Adipocyte (in vitro differentiated cells): ENCODE results near the gene PPM1J.
"Not testable (repeated sequence)": the region's sequence is repeated elsewhere in the genome, so short reads cannot be mapped to it uniquely, and the experiment has no call there.

Source experiments
- DNase-seq: peaks from one replicate; pipeline ENCODE4 v3.0.0-alpha.2; 2015; ENCODE audit warnings: low read depth
- H3K27me3 ChIP-seq: replicated peaks from 2 replicates; pipeline ENCODE4 v1.7.0; 2013; ENCODE audit warnings: mild to moderate bottlenecking, low read length, moderate library complexity; ENCODE audit not compliant: control insufficient read depth, insufficient read depth
- H3K36me3 ChIP-seq: 2 replicates; pipeline ENCODE4 v1.7.0; 2013; ENCODE audit warnings: low read length, mild to moderate bottlenecking, moderate library complexity; ENCODE audit not compliant: control insufficient read depth, insufficient read depth, severe bottlenecking
- H3K4me1 ChIP-seq: 2 replicates; pipeline ENCODE4 v1.7.0; 2013; ENCODE audit warnings: mild to moderate bottlenecking, low read length, moderate library complexity; ENCODE audit not compliant: control insufficient read depth, insufficient read depth
- H3K4me3 ChIP-seq: 2 replicates; pipeline ENCODE4 v1.7.0; 2013; ENCODE audit warnings: mild to moderate bottlenecking, low read length, moderate library complexity
- H3K9ac ChIP-seq: 2 replicates; pipeline ENCODE4 v1.7.0; 2013; ENCODE audit warnings: mild to moderate bottlenecking, low read length, moderate library complexity
- H3K9me3 ChIP-seq: 2 replicates; pipeline ENCODE4 v1.7.0; 2013; ENCODE audit warnings: mild to moderate bottlenecking, low read length, moderate library complexity; ENCODE audit not compliant: control insufficient read depth

The PPM1J gene

DNA sequence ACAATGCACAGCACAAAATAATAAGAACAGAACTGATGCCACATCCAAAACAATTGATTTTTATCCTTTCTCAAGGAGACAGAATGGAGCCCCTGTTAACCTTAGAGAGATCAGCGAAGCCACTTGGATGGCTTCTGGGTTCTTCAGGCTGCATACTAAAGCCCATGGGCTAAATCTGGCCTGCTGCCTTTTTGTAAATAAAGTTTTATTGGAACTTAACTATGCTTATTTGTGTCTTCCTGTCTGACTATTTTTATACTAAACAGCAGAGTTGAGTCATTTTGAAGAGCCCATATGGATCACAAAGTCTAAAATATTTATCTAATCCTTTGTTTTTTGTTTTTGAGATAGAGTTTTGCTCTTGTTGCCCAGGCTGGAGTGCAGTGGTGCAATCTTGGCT, 16.3 kb upstream of the PPM1J start:
- H3K9ac ChIP-seq, result no peak overlapping the region
- DNase-seq, result no peak
- no peaks in the 10 kb centered on the region for H3K9me3 ChIP-seq

GRCh38 chr1:112729909-112730308, 14.8 kb upstream of the PPM1J start:
- H3K9ac ChIP-seq, result no peak overlapping the region
- H3K4me1 ChIP-seq, result no peaks in the 10 kb centered on the region
- H3K27me3 ChIP-seq, result no peaks in the 10 kb centered on the region
- no peak for DNase-seq
- no peaks in the 10 kb centered on the region for H3K9me3 ChIP-seq
- no peaks in the 10 kb centered on the region for H3K36me3 ChIP-seq
- no peak overlapping the region for H3K4me3 ChIP-seq

More for the DNA sequence above, 16.3 kb upstream of the PPM1J start:
- H3K36me3 ChIP-seq, result no peaks in the 10 kb centered on the region
- no peak overlapping the region for H3K4me3 ChIP-seq
- no peaks in the 10 kb centered on the region for H3K27me3 ChIP-seq
- H3K4me1 ChIP-seq, result peaks cover 4% of the 10 kb centered on the region

DNA sequence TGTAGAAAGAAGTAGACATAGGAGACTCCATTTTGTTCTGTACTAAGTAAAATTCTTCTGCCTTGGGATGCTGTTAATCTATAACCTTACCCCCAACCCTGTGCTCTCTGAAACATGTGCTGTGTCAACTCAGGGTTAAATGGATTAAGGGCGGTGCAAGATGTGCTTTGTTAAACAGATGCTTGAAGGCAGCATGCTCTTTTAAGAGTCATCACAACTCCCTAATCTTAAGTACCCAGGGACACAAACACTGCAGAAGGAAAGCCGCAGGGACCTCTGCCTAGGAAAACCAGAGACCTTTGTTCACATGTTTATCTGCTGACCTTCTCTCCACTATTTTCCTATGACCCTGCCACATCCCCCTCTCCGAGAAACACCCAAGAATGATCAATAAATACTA, 13.9 kb upstream of the PPM1J start:
- H3K9me3 ChIP-seq, H3K4me1 ChIP-seq, H3K4me3 ChIP-seq, H3K36me3 ChIP-seq, DNase-seq, H3K9ac ChIP-seq, H3K27me3 ChIP-seq: not testable (repeated sequence)

DNA sequence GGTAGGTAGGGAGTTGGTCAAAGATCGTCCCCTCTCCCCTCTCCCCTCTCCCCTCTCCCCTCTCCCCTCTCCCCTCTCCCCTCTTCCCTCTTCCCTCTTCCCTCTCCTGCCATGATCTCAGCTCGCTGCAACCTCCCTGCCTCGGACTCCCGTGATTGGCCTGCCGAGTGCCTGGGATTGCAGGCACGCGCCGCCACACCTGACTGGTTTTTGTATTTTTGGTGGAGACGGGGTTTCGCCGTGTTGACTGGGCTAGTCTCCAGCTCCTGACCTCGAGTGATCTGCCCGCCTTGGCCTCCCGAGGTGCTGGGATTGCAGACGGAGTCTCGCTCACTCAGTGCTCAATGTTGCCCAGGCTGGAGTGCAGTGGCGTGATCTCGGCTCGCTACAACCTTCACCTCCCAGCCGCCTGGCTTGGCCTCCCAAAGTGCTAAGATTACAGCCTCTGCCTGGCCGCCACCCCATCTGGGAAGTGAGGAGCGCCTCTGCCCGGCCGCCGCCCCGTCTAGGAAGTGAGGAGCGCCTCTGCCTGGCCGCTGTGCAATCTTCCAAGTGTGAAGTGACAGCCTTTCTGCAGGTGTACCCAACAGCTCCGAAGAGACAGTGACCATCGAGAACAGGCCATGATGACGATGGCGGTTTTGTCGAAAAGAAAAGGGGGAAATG, 13.3 kb upstream of the PPM1J start:
- not testable (repeated sequence) for DNase-seq

DNA sequence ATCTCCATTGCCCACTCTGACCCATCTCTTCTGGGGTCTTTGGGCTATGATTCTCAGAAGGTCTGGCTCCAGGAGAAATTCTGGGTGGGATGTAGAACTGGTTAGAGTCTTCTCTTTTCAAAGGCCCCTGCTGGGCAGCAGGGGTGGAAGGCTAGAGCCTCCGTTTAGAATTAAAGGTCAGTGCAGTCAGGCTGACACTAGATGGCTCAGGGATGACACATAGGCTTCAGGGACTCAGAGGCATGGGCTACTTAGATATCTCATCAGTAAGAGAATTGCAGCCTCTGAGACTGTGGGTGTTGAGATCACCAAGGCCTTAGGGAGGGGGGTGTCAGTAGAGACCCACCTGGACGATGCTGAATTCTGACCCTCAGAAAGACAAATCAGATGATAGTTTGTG, 12.6 kb upstream of the PPM1J start:
- H3K9ac ChIP-seq, result no peak overlapping the region
- DNase-seq, result no peak
- H3K4me3 ChIP-seq, result no peak overlapping the region
- no peaks in the 10 kb centered on the region for H3K4me1 ChIP-seq
- no peaks in the 10 kb centered on the region for H3K27me3 ChIP-seq
- H3K9me3 ChIP-seq, result no peaks in the 10 kb centered on the region
- no peaks in the 10 kb centered on the region for H3K36me3 ChIP-seq

More for the DNA sequence above, 13.3 kb upstream of the PPM1J start:
- not testable (repeated sequence) for H3K4me1 ChIP-seq, H3K9me3 ChIP-seq, H3K9ac ChIP-seq, H3K36me3 ChIP-seq, H3K27me3 ChIP-seq, H3K4me3 ChIP-seq

DNA sequence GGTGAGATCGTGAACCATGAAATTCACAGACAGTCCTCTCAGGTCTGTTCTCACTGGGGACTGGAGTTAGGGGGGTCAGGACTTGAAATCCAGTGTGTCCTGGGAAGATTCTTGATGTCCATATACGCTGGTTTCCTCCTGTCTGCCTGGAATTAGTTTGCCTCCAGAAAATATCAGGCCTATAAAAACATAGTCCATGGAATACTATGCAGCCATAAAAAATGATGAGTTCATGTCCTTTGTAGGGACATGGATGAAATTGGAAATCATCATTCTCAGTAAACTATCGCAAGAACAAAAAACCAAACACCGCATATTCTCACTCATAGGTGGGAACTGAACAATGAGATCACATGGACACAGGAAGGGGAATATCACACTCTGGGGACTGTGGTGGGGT, 9.1 kb upstream of the PPM1J start:
- not testable (repeated sequence) for H3K9ac ChIP-seq, H3K9me3 ChIP-seq

GRCh38 chr1:112723511-112723839, 8.3 kb upstream of the PPM1J start:
- Histone ChIP-seq H3K4me3 (no peak overlapping the region), H3K9me3 (no peaks in the 10 kb centered on the region), H3K27me3 (no peaks in the 10 kb centered on the region), H3K36me3 (no peaks in the 10 kb centered on the region), H3K4me1 (peaks cover 5% of the 10 kb centered on the region), H3K9ac (no peak overlapping the region)
- no peak for DNase-seq

More for the DNA sequence above, 9.1 kb upstream of the PPM1J start:
- not testable (repeated sequence) for DNase-seq, H3K4me3 ChIP-seq, H3K36me3 ChIP-seq, H3K27me3 ChIP-seq, H3K4me1 ChIP-seq

DNA sequence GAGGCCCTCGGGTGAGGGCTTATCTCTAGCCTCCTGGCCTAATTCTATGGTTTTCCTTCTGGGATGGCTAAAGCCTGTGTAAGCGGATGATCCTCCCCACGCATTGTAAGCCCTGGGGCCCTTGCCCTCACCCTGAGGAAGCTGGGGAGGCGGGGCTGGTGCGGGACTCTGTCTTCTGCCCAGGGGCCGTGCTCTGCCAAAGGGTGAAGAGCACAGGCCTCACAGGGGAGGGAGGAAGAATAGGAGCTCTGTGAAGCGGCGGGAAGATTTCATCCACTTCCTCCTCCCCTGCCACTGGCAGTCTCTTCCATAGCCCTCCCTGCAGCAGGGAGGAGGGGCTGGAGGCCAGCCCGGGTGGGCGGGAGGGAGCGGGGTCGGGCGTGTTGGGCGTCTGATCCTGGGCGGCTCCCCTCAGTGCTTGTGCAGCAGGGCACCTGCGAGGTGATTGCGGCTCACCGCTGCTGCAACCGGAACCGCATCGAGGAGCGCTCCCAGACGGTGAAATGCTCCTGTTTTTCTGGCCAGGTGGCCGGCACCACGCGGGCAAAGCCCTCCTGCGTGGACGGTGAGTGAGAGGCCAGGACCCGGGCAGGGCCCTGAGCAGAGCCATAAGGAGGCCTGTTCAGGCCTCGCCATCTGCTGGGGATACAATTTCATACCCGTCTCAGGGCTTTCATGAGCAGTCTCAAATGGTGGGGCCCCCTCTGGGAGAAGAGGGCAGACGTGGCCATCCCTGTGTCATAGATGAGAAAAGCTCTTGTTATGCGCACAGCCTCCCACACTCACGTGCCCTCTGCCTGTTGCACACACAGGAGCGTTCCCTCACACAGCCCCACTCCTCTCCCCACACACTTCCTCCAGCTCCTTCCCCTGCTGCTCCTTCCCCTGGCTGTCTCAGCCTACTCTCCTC, 7.7 kb upstream of the PPM1J start:
- H3K9me3 ChIP-seq, result no peaks in the 10 kb centered on the region
- H3K36me3 ChIP-seq, result no peaks in the 10 kb centered on the region
- DNase-seq, result peak; percentile 45
- no peak overlapping the region for H3K4me3 ChIP-seq
- H3K27me3 ChIP-seq, result no peaks in the 10 kb centered on the region
- no peak overlapping the region for H3K9ac ChIP-seq
- H3K4me1 ChIP-seq, result peaks cover 5% of the 10 kb centered on the region

- Histone ChIP-seq H3K9me3 (no peaks in the 10 kb centered on the region), H3K36me3 (no peaks in the 10 kb centered on the region), H3K9ac (no peak overlapping the region), H3K27me3 (no peaks in the 10 kb centered on the region), H3K4me3 (no peak overlapping the region), H3K4me1 (peaks cover 5% of the 10 kb centered on the region)
- DNase-seq, result no peak
Observed at GRCh38 chr1:112721966-112722524, 6.9 kb upstream of the PPM1J start.

- H3K4me1 ChIP-seq, H3K36me3 ChIP-seq, DNase-seq: not testable (repeated sequence)
Observed at GRCh38 chr1:112721294-112721693, 6.2 kb upstream of the PPM1J start.

DNA sequence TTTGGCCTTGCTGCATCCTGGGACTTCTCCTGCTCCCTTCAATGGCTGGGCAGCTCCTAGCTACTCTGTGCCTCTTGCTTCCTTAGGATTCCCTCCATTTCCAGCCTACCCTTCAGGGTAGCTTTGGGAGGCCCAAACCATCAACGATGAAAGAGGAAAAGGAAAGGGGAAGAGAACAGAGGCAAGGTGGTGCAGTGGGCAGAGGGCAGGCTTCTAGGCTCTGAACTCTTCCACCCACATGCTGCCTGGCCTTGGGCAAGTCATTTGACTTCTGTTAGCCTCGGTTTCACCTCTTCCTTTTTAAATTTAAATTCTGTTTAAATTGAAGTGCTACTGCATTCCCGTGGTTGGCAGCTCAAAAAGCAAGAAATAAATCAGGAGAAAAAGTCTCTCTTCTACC, 5.7 kb upstream of the PPM1J start:
- no peak for DNase-seq
- H3K27me3 ChIP-seq, result no peaks in the 10 kb centered on the region
- no peak overlapping the region for H3K4me3 ChIP-seq
- H3K9me3 ChIP-seq, result no peaks in the 10 kb centered on the region
- no peak overlapping the region for H3K9ac ChIP-seq
- H3K4me1 ChIP-seq, result peaks cover 9% of the 10 kb centered on the region
- no peaks in the 10 kb centered on the region for H3K36me3 ChIP-seq

More at GRCh38 chr1:112721294-112721693, 6.2 kb upstream of the PPM1J start:
- not testable (repeated sequence) for H3K4me3 ChIP-seq, H3K9me3 ChIP-seq, H3K27me3 ChIP-seq, H3K9ac ChIP-seq
